ENCODE results near the gene BRCA1.

DNA sequence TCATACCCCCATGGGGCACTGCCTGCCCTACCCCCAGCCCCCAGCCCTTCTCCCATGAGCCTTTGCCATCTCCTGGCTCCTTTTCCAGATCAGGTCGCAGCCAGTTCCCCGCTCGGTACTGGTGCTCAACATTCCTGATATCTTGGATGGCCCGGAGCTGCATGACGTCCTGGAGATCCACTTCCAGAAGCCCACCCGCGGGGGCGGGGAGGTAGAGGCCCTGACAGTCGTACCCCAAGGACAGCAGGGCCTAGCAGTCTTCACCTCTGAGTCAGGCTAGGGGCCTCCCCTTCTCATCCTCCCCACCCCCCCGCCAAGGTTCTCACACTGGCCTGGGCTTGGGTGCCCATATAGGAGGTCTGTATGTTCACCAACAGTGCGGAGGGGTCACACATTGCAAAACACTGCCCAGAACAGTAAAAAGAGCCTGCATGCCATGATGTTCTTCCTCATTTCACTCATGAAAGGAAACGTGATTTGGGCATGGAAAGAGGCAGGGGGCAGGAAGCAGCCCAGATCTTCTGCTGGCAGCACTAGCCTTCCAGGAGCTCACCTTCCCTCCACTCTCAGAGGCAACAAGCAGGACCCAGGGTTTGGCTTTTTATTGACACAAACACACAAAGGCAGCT is 111.0 kb downstream of the BRCA1 start:
- TF ChIP-seq POLR2AphosphoS5 (IDR thresholded peaks at IDR 0.05): no peak
- TF ChIP-seq, protein P1, sequence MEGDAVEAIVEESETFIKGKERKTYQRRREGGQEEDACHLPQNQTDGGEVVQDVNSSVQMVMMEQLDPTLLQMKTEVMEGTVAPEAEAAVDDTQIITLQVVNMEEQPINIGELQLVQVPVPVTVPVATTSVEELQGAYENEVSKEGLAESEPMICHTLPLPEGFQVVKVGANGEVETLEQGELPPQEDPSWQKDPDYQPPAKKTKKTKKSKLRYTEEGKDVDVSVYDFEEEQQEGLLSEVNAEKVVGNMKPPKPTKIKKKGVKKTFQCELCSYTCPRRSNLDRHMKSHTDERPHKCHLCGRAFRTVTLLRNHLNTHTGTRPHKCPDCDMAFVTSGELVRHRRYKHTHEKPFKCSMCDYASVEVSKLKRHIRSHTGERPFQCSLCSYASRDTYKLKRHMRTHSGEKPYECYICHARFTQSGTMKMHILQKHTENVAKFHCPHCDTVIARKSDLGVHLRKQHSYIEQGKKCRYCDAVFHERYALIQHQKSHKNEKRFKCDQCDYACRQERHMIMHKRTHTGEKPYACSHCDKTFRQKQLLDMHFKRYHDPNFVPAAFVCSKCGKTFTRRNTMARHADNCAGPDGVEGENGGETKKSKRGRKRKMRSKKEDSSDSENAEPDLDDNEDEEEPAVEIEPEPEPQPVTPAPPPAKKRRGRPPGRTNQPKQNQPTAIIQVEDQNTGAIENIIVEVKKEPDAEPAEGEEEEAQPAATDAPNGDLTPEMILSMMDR (IDR thresholded peaks at IDR 0.05): no peak
- TF ChIP-seq POLR2A (IDR thresholded peaks at IDR 0.05): no peak
- TF ChIP-seq EP300 (IDR thresholded peaks at IDR 0.05; ENCODE audit: low read depth): no peak

Data from transverse colon (tissue), 4 donors.